GM18526 (cell line): ENCODE data around the gene TSPAN9.

ENCODE experiments used
- POLR2A ChIP-seq: IDR thresholded peaks from 3 replicates; pipeline ENCODE4 v1.6.1; 2011; ENCODE audit not compliant: insufficient read length; ENCODE audit errors: extremely low read depth

The TSPAN9 gene

GRCh38 chr12:3246253-3246652 lies 169.1 kb downstream of the TSPAN9 start:
- no peak for TF ChIP-seq POLR2A

- no peak for TF ChIP-seq POLR2A
These were observed 169.9 kb downstream of the TSPAN9 start for GRCh38 chr12:3247077-3247476.

- no peak for TF ChIP-seq POLR2A
These were observed 170.5 kb downstream of the TSPAN9 start for GRCh38 chr12:3247629-3248161.

- TF ChIP-seq POLR2A = no peak
These were observed 172.1 kb downstream of the TSPAN9 start for GRCh38 chr12:3249081-3249800.

- TF ChIP-seq POLR2A = no peak
These were observed 172.9 kb downstream of the TSPAN9 start for GRCh38 chr12:3250034-3250433.

- no peak for TF ChIP-seq POLR2A
These were observed 173.4 kb downstream of the TSPAN9 start for GRCh38 chr12:3250576-3250975.

- no peak for TF ChIP-seq POLR2A
These were observed 173.9 kb downstream of the TSPAN9 start for GRCh38 chr12:3251067-3251466.

- TF ChIP-seq POLR2A = no peak
These were observed 174.5 kb downstream of the TSPAN9 start for GRCh38 chr12:3251691-3252090.

- TF ChIP-seq POLR2A = no peak
These were observed 175.3 kb downstream of the TSPAN9 start for GRCh38 chr12:3252450-3252891.

GRCh38 chr12:3253682-3254275 lies 176.6 kb downstream of the TSPAN9 start:
- no peak for TF ChIP-seq POLR2A

GRCh38 chr12:3255057-3255456 lies 177.9 kb downstream of the TSPAN9 start:
- TF ChIP-seq POLR2A = no peak

GRCh38 chr12:3256103-3256631 lies 179.0 kb downstream of the TSPAN9 start:
- no peak for TF ChIP-seq POLR2A

- TF ChIP-seq POLR2A = no peak
These were observed 180.2 kb downstream of the TSPAN9 start for GRCh38 chr12:3257411-3257810.

- no peak for TF ChIP-seq POLR2A
These were observed 182.8 kb downstream of the TSPAN9 start for GRCh38 chr12:3259973-3260372.

GRCh38 chr12:3261782-3262359 lies 184.7 kb downstream of the TSPAN9 start:
- TF ChIP-seq POLR2A = no peak

- TF ChIP-seq POLR2A = no peak
These were observed 185.3 kb downstream of the TSPAN9 start for GRCh38 chr12:3262470-3262869.
